NT2/D1 (cell line): ENCODE measurements around the gene PXMP4.

Experiments
- SUZ12 ChIP-seq: IDR thresholded peaks from 2 replicates; pipeline ENCODE4 v1.6.1; 2011; ENCODE audit not compliant: insufficient read length, insufficient read depth; ENCODE audit errors: extremely low read depth
- YY1 ChIP-seq: IDR thresholded peaks from 2 replicates; pipeline ENCODE4 v1.6.1; 2011; ENCODE audit not compliant: insufficient read length, insufficient read depth
- ZNF274 ChIP-seq: IDR thresholded peaks from 2 replicates; pipeline ENCODE4 v1.6.1; 2011; ENCODE audit warnings: mild to moderate bottlenecking, low read depth, low read length

DNA sequence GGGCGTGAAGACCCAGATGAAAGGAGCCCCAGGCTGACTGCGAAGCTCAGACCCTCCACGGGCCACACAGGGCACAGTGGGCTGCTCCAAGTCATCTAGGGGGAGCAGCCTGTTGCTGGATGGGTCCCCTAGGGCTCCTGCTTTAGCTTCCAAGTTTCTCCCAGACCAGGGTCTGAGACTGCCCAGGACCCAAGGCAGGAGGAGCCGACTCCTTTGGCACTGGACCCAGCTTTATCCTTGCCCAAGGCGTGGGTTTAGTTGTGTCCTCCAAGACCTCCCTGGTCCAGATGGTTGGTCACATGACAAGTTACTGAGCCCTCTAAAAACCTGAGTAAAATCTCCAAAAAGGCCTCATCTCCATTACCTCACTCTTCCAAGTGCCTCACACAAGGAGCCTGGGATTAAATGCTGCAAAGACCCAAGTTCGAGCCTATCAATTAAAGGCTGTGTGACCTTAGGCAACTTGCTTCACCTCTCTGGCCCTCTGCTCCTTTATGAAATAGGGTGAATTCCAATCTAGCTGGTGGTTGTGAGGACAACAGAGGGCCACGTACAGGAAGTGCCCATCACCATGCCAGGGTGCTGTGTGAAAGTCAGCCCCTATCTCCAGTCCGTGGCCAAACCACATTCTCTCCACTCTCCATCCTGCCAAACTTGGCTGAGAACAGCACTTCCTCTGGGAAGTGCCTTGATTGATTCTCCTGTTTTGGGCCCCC is 48.4 kb downstream of the PXMP4 start:
- TF ChIP-seq ZNF274, result no peak
- TF ChIP-seq YY1, result no peak
- no peak for TF ChIP-seq SUZ12
